ENCODE measurements around the gene TTN. TPM values are rescaled to one million over a fixed set of nuclear protein-coding genes. Genes with fewer than 3 reads are reported as not detected.
"Not testable (repeated sequence)": the region's sequence is repeated elsewhere in the genome, so short reads cannot be mapped to it uniquely, and the experiment has no call there.

The TTN gene
- total RNA-seq, 1 donor from 2014 or later, result 7.6 TPM

DNA sequence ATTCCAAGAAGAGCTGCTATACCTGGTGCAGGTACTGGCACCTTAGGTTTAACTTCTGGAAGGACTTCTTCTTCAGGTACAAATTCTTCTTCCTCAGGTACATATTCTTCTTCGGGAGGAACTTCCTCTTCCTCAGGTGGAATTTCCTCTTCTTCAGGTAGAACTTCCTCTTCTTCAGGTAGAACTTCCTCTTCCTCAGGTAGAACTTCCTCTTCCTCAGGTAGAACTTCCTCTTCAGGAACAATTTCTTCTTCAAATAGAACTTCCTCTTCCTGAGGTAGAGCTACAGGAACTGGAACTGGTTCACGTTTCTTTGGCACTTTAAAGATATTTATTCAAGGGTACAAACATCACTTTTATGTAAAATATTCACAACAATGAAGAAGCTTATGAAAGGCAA is 129.6 kb downstream of the TTN start:
- intact Hi-C loops (cut with DNase I), result no loop called here
- no peak overlapping the region for H3K4me3 ChIP-seq
- H3K27me3 ChIP-seq, result no peaks in the 10 kb centered on the region
- H3K9me3 ChIP-seq, result no peaks in the 10 kb centered on the region
- no peaks in the 10 kb centered on the region for H3K4me1 ChIP-seq
- TF ChIP-seq, protein P1, sequence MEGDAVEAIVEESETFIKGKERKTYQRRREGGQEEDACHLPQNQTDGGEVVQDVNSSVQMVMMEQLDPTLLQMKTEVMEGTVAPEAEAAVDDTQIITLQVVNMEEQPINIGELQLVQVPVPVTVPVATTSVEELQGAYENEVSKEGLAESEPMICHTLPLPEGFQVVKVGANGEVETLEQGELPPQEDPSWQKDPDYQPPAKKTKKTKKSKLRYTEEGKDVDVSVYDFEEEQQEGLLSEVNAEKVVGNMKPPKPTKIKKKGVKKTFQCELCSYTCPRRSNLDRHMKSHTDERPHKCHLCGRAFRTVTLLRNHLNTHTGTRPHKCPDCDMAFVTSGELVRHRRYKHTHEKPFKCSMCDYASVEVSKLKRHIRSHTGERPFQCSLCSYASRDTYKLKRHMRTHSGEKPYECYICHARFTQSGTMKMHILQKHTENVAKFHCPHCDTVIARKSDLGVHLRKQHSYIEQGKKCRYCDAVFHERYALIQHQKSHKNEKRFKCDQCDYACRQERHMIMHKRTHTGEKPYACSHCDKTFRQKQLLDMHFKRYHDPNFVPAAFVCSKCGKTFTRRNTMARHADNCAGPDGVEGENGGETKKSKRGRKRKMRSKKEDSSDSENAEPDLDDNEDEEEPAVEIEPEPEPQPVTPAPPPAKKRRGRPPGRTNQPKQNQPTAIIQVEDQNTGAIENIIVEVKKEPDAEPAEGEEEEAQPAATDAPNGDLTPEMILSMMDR (IDR thresholded peaks at IDR 0.05), result no peak
- no peak for DNase-seq (ENCODE audit: low spot score in 2 of 2)
- no peaks in the 10 kb centered on the region for H3K36me3 ChIP-seq
- H3K27ac ChIP-seq, result no peak overlapping the region

DNA sequence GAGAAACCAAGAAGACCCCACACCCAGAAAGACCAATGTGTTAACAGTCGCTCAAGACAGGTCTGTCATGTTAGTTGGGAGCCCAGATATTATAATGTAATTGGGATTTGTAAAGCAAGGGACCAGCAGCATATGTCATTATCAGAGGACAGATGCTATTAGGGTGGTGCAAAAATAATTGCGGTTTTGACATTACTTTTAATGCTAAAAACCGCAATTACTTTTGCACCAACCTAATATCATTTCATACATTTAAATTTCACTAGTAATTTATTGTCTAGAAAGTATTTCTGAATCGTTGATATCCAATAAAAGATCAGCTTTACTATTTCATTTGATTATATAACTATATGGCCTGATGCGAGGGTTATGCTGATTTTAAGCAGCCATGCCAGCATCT is 131.2 kb downstream of the TTN start:
- DNase-seq (ENCODE audit: low spot score in 2 of 2), result no peak
- no peak overlapping the region for H3K27ac ChIP-seq
- no peaks in the 10 kb centered on the region for H3K4me1 ChIP-seq
- intact Hi-C loops (cut with DNase I), result no loop called here
- no peaks in the 10 kb centered on the region for H3K36me3 ChIP-seq
- H3K27me3 ChIP-seq, result no peaks in the 10 kb centered on the region
- H3K4me3 ChIP-seq, result no peak overlapping the region
- H3K9me3 ChIP-seq, result no peaks in the 10 kb centered on the region
- TF ChIP-seq, protein P1 (IDR thresholded peaks at IDR 0.05), result no peak

DNA sequence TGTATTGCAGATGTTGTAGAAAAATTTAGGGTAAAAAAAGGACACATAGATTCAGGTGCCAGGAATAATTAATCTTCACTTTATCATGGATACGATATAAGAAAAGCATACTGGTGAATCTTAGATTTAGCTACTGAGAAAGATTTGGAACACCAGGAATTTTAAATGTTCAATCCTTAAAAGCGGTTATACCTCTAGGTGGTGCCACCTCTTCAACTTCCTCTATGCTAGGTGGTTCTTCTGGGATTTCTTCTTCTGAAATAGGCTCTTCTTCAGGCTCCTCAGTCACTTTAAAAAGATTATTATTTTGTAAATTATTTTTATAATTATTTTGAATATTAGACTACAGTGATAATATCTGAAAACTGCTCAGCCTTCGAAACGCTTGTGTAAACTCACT is 133.1 kb downstream of the TTN start:
- no peak overlapping the region for H3K4me3 ChIP-seq
- no peaks in the 10 kb centered on the region for H3K9me3 ChIP-seq
- H3K27me3 ChIP-seq, result no peaks in the 10 kb centered on the region
- H3K27ac ChIP-seq, result no peak overlapping the region
- no peaks in the 10 kb centered on the region for H3K36me3 ChIP-seq
- no peak for DNase-seq (ENCODE audit: low spot score in 2 of 2)
- intact Hi-C loops (cut with DNase I), result no loop called here
- no peaks in the 10 kb centered on the region for H3K4me1 ChIP-seq
- TF ChIP-seq, protein P1 (IDR thresholded peaks at IDR 0.05), result no peak

DNA sequence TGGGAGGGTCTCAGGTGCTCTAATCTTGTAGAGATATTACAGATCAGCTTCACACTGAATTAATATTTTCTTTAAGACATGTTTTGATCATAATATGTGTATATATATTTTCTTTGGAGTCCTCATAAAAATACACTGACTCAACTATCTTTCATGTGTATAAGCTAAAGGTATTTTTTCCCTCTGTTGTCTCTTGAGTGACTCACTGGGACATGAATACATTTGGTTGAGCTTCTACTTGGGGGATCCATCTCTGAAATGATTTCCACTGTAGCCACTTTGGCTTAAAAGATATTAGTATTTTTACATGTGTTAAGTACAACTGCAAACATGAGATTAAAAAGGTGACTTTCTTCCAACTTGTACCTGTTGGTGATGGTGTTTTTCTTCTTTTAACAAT is 140.8 kb downstream of the TTN start:
- Histone ChIP-seq H3K27ac (no peak overlapping the region), H3K27me3 (no peaks in the 10 kb centered on the region), H3K4me1 (no peaks in the 10 kb centered on the region), H3K4me3 (no peak overlapping the region), H3K36me3 (no peaks in the 10 kb centered on the region), H3K9me3 (no peaks in the 10 kb centered on the region)
- intact Hi-C loops (cut with DNase I), result no loop called here
- DNase-seq (ENCODE audit: low spot score in 2 of 2), result no peak
- TF ChIP-seq, protein P1 (IDR thresholded peaks at IDR 0.05), result no peak

DNA sequence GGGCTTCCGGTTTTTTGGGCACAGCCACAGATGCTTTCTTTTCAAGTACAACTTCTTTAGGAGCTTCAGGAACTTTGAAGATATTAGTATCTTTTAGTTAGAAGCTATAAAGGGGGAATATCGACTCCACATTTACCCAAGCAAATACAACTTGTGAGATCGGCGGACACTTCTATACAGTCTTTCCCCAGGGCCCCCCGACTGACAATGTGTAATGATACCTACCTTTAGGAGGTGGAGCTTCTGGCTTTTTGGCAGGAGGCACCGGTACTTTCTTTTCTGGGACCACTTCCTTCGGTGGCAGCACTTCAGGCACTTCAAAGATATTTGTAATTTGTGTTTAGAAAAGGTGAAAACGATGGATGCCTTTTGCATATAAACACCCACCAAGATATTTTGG is 148.7 kb downstream of the TTN start:
- H3K9me3 ChIP-seq; intact Hi-C loops (cut with DNase I); H3K27ac ChIP-seq; H3K4me3 ChIP-seq; H3K36me3 ChIP-seq; H3K4me1 ChIP-seq; DNase-seq (ENCODE audit: low spot score in 2 of 2); H3K27me3 ChIP-seq: not testable (repeated sequence)

DNA sequence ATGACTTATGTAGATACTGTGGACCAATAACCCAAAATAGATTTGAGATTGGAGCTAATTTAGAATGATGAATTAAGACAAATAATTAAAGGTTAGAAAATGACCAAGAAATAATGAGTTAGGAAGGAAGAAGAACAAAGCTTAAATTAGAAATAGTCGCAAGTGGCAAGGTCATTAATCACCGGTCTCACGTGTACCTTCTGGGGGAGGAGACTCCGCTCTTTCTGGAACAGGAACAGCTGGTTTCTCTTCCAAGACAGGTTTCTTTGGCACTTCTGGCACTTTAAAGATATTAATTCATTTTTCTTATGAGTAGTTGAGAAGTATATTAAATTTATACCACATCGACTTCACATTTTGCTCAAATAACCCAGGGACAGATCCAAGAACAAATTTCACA is 156.7 kb downstream of the TTN start:
- H3K36me3 ChIP-seq, result no peaks in the 10 kb centered on the region
- no peaks in the 10 kb centered on the region for H3K4me1 ChIP-seq
- H3K27ac ChIP-seq, result no peak overlapping the region
- no peak for DNase-seq (ENCODE audit: low spot score in 2 of 2)
- no peaks in the 10 kb centered on the region for H3K9me3 ChIP-seq
- H3K27me3 ChIP-seq, result no peaks in the 10 kb centered on the region
- intact Hi-C loops (cut with DNase I), result no loop called here
- H3K4me3 ChIP-seq, result no peak overlapping the region
- TF ChIP-seq, protein P1 (IDR thresholded peaks at IDR 0.05), result no peak

Measured in ascending aorta (tissue), 2 donors.